Tibial nerve (tissue), 4 donors: ENCODE measurements around the gene NIT1. TPM values are rescaled to one million over a fixed set of nuclear protein-coding genes. Genes with fewer than 3 reads are reported as not detected.
A peak's percentile ranks its signal among the peaks of the same experiment; 100 is the strongest.

Experiments used
- DNase-seq, 2 donors: peaks; one replicate each; pipeline ENCODE4 v3.0.0-alpha.2; 2019; ENCODE audit warnings: low spot score in 2 of 2
- H3K27ac ChIP-seq, 4 donors: fragments of 200-600 bp; sonication (generic) in 3 of 4; one replicate each; pipeline ENCODE4 v1.5.1; 2017 to 2019; ENCODE audit warnings: mild to moderate bottlenecking in 1 of 4
- H3K27me3 ChIP-seq, 2 donors: fragments of 200-600 bp; sonication (generic) in 1 of 2; one replicate each; pipeline versions ENCODE4 v1.5.1 to v1.6.0; 2017 to 2019
- H3K36me3 ChIP-seq, 3 donors: fragments of 200-600 bp; sonication (generic); one replicate each; pipeline ENCODE4 v1.5.1; 2018 to 2019
- H3K4me1 ChIP-seq, 4 donors: fragments of 200-600 bp; sonication (generic) in 3 of 4; one replicate each; pipeline ENCODE4 v1.5.1; 2017 to 2019
- H3K4me3 ChIP-seq, 4 donors: fragments of 200-600 bp; sonication (generic) in 3 of 4; one replicate each; pipeline ENCODE4 v1.5.1; 2017 to 2019; ENCODE audit warnings: mild to moderate bottlenecking in 1 of 4, moderate library complexity in 1 of 4
- H3K9me3 ChIP-seq, 4 donors: fragments of 200-600 bp; sonication (generic) in 3 of 4; one replicate each; pipeline ENCODE4 v1.5.1; 2017 to 2019
- CTCF ChIP-seq, 5 experiments: fragments of 200-600 bp in 3 of 5; fragments of 450-650 bp in 2 of 5; sonication (generic) in 3 of 5; IDR thresholded peaks; one replicate each; pipeline ENCODE4 v1.5.1; 2016 to 2019; ENCODE audit warnings: antibody characterized with exemption in 5 of 5, mild to moderate bottlenecking in 3 of 5, moderate library complexity in 2 of 5
- EP300 ChIP-seq, 2 donors: sonication (generic); formaldehyde crosslinking; IDR thresholded peaks; one replicate each; pipeline ENCODE4 v1.6.1; 2017; ENCODE audit warnings: antibody characterized with exemption in 2 of 2, mild to moderate bottlenecking in 1 of 2
- POLR2A ChIP-seq, 2 donors: fragments of 450-650 bp; IDR thresholded peaks; one replicate each; pipeline ENCODE4 v1.6.1; 2017; ENCODE audit warnings: antibody characterized with exemption in 2 of 2, mild to moderate bottlenecking in 2 of 2, moderate library complexity in 2 of 2
- WGBS, 2 donors: methylation state at CpG; one replicate each; pipeline ENCODE4 v1.1.5; 2018; 5-methylcytosine and 5-hydroxymethylcytosine counted together
- total RNA-seq, 4 donors: library from RNA; depleted of rRNA; stranded (reverse); fragments of >200 nt; gene quantifications; one replicate each; pipeline ENCODE4 v1.1.0, GENCODE V29; 2016

NIT1 gene
- total RNA-seq, 4 donors from 2014 or later: 26.4 to 43.0 (median 32.9) TPM

- 85 to 89% methylated on average over 4 of the region's 4 CpGs for WGBS, 2 donors
- no peak overlapping the region for H3K27ac ChIP-seq
- H3K4me3 ChIP-seq: no peak overlapping the region
- H3K36me3 ChIP-seq: no peaks in the 10 kb centered on the region
- H3K27me3 ChIP-seq: no peaks in the 10 kb centered on the region
- TF ChIP-seq CTCF (IDR thresholded peaks at IDR 0.05) (no peak), POLR2A (IDR thresholded peaks at IDR 0.05) (no peak), EP300 (IDR thresholded peaks at IDR 0.05) (no peak)
- no peak for DNase-seq
- H3K9me3 ChIP-seq: no peaks in the 10 kb centered on the region
- peaks cover 0 to 4% (median 0%) of the 10 kb centered on the region in 4 donors for H3K4me1 ChIP-seq
Observed at GRCh38 chr1:161070761-161071160, 47.1 kb upstream of the NIT1 start.

GRCh38 chr1:161071886-161072371 is 46.0 kb upstream of the NIT1 start:
- DNase-seq: peak in 1 of 2 donors; percentile 43
- H3K36me3 ChIP-seq: no peaks in the 10 kb centered on the region
- no peak overlapping the region for H3K4me3 ChIP-seq
- no peaks in the 10 kb centered on the region for H3K27me3 ChIP-seq
- H3K4me1 ChIP-seq: peaks cover 0 to 4% (median 0%) of the 10 kb centered on the region in 4 donors
- no peaks in the 10 kb centered on the region for H3K9me3 ChIP-seq
- no peak for TF ChIP-seq EP300 (IDR thresholded peaks at IDR 0.05)
- peak; percentile 19 to 51 (median 36) for TF ChIP-seq CTCF (IDR thresholded peaks at IDR 0.05)
- TF ChIP-seq POLR2A (IDR thresholded peaks at IDR 0.05): no peak
- WGBS, 2 donors: 60 to 65% methylated on average over 9 of the region's 9 CpGs
- no peak overlapping the region for H3K27ac ChIP-seq

- Histone ChIP-seq H3K27ac (no peak overlapping the region), H3K9me3 (no peaks in the 10 kb centered on the region), H3K36me3 (no peaks in the 10 kb centered on the region), H3K4me3 (no peak overlapping the region), H3K4me1 (no peaks in the 10 kb centered on the region), H3K27me3 (no peaks in the 10 kb centered on the region)
- no peak for DNase-seq
- 62 to 73% methylated on average over 19 of the region's 19 CpGs for WGBS, 2 donors
- TF ChIP-seq POLR2A (IDR thresholded peaks at IDR 0.05) (no peak), EP300 (IDR thresholded peaks at IDR 0.05) (no peak), CTCF (IDR thresholded peaks at IDR 0.05) (no peak)
Observed at GRCh38 chr1:161072751-161073449, 45.0 kb upstream of the NIT1 start.

- 58 to 70% methylated on average over 4 to 7 of the region's 7 CpGs for WGBS, 2 donors
- H3K27ac ChIP-seq: no peak overlapping the region
- H3K4me1 ChIP-seq: no peaks in the 10 kb centered on the region
- DNase-seq: no peak
- no peaks in the 10 kb centered on the region for H3K36me3 ChIP-seq
- TF ChIP-seq CTCF (IDR thresholded peaks at IDR 0.05) (no peak), EP300 (IDR thresholded peaks at IDR 0.05) (no peak), POLR2A (IDR thresholded peaks at IDR 0.05) (no peak)
- H3K4me3 ChIP-seq: no peak overlapping the region
- no peaks in the 10 kb centered on the region for H3K27me3 ChIP-seq
- H3K9me3 ChIP-seq: no peaks in the 10 kb centered on the region
Observed at GRCh38 chr1:161073474-161074121, 44.3 kb upstream of the NIT1 start.
